Endothelial cell of umbilical vein (primary cell): Measurements from ENCODE around the gene TVP23A. TPM values are rescaled to one million over a fixed set of nuclear protein-coding genes. Genes with fewer than 3 reads are reported as not detected.

Experiments
- BruUV-seq: library from RNA; stranded (reverse); fragments of 400-500 nt; replicated peaks from 2 replicates; lab custom pipeline; 2021; lab: Mats Ljungman, UMichigan
- CTCF ChIA-PET: fragments of 300-600, 350-600 bp; sonication (Branson Sonifier 250); formaldehyde crosslinking; loops from one replicate; lab custom pipeline; 2021; ENCODE audit warnings: antibody characterized with exemption, inconsistent platforms; lab: Charles Lee
- POLR2A ChIA-PET: fragments of 300-600, 350-600 bp; sonication (Branson Sonifier 250); formaldehyde crosslinking; loops from one replicate; lab custom pipeline; 2021; ENCODE audit warnings: antibody characterized with exemption, inconsistent platforms; lab: Charles Lee
- DNase-seq: peaks from one replicate; pipeline ENCODE4 v3.0.0-alpha.2; 2011; ENCODE audit warnings: low read depth, low spot score
- FAIRE-seq: peaks from 2 replicates; lab custom pipeline; 2011; peaks lifted over from hg19 to GRCh38; lab: Jason Lieb, UNC
- H2AFZ ChIP-seq: 2 replicates; pipeline ENCODE4 v1.6.0; 2012; ENCODE audit warnings: low read depth, low read length, control low read depth, inconsistent platforms
- H3K27ac ChIP-seq: 2 replicates; pipeline ENCODE4 v1.5.1; 2011; ENCODE audit warnings: low read depth, mild to moderate bottlenecking, control low read depth, low read length, moderate library complexity; ENCODE audit not compliant: insufficient read depth
- H3K27me3 ChIP-seq, 2 experiments: 2 replicates each; pipeline versions ENCODE4 v1.6.0 to v1.6.1; 2011; ENCODE audit warnings: low read length in 2 of 2, mixed read lengths in 1 of 2; ENCODE audit not compliant: control insufficient read depth in 2 of 2, insufficient read depth in 2 of 2
- H3K36me3 ChIP-seq, 2 experiments: 2 replicates in 1 of 2; 3 replicates in 1 of 2; pipeline ENCODE4 v1.5.1; 2011; ENCODE audit warnings: low read length in 2 of 2, mild to moderate bottlenecking in 1 of 2, moderate library complexity in 1 of 2; ENCODE audit not compliant: control insufficient read depth in 2 of 2, insufficient read depth in 2 of 2; ENCODE audit errors: extremely low read depth in 1 of 2
- H3K4me1 ChIP-seq: 3 replicates; pipeline ENCODE4 v1.5.1; 2011; ENCODE audit warnings: mild to moderate bottlenecking, low read length; ENCODE audit not compliant: control insufficient read depth, insufficient read depth; ENCODE audit errors: extremely low read depth
- H3K4me2 ChIP-seq: 2 replicates; pipeline ENCODE4 v1.6.1; 2011; ENCODE audit warnings: low read length, control low read depth, mixed read lengths; ENCODE audit not compliant: insufficient read depth
- H3K4me3 ChIP-seq, 3 experiments: fragments of 200-600 bp in 1 of 3; sonication (generic), shearing (Covaris generic) in 1 of 3; replicated peaks in 1 of 3; 2 replicates each; pipeline ENCODE4 v1.5.1; 2011 to 2016; ENCODE audit warnings: control low read depth in 3 of 3, low read length in 3 of 3, mild to moderate bottlenecking in 2 of 3, inconsistent platforms in 1 of 3, low read depth in 1 of 3, moderate library complexity in 1 of 3; ENCODE audit not compliant: insufficient read depth in 1 of 3
- H3K79me2 ChIP-seq: 2 replicates; pipeline ENCODE4 v1.6.0; 2012; ENCODE audit warnings: low read length, inconsistent platforms; ENCODE audit not compliant: control insufficient read depth, insufficient read depth
- H3K9ac ChIP-seq: replicated peaks from 2 replicates; pipeline ENCODE3; 2011; ENCODE audit warnings: low read length, control low read depth; ENCODE audit not compliant: insufficient read depth; ENCODE audit errors: extremely low read depth
- H3K9me1 ChIP-seq: replicated peaks from 3 replicates; pipeline ENCODE4 v1.6.0; 2011; ENCODE audit warnings: mild to moderate bottlenecking, low read length; ENCODE audit not compliant: control insufficient read depth, insufficient read depth; ENCODE audit errors: extremely low read depth
- H3K9me3 ChIP-seq: replicated peaks from 2 replicates; pipeline ENCODE4 v1.5.1; 2012; ENCODE audit warnings: low read length, inconsistent platforms; ENCODE audit not compliant: control insufficient read depth, insufficient read depth
- H4K20me1 ChIP-seq: replicated peaks from 2 replicates; pipeline ENCODE3; 2011; ENCODE audit warnings: mild to moderate bottlenecking, low read length; ENCODE audit not compliant: control insufficient read depth, insufficient read depth; ENCODE audit errors: extremely low read depth
- EZH2 ChIP-seq: IDR thresholded peaks from 2 replicates; pipeline ENCODE4 v1.6.1; 2012; ENCODE audit warnings: borderline replicate concordance, low read depth, mild to moderate bottlenecking, moderate library complexity, low read length, inconsistent platforms; ENCODE audit not compliant: severe bottlenecking
- FOS ChIP-seq: IDR thresholded peaks from 2 replicates; pipeline ENCODE4 v1.6.1; 2011; ENCODE audit warnings: mild to moderate bottlenecking, low read length, moderate library complexity, borderline replicate concordance; ENCODE audit not compliant: insufficient read depth
- GATA2 ChIP-seq: IDR thresholded peaks from 2 replicates; pipeline ENCODE4 v1.7.0; 2011; ENCODE audit warnings: low read depth, mild to moderate bottlenecking, moderate library complexity, mixed read lengths, low read length; ENCODE audit not compliant: insufficient read length, insufficient read depth
- JUN ChIP-seq: IDR thresholded peaks from 2 replicates; pipeline ENCODE4 v1.6.1; 2011; ENCODE audit warnings: borderline replicate concordance, low read depth; ENCODE audit not compliant: insufficient read length, insufficient read depth
- MYC ChIP-seq: IDR thresholded peaks from one replicate; pipeline ENCODE4 v1.6.1; 2011; ENCODE audit warnings: mild to moderate bottlenecking, low read depth, low read length
- POLR2A ChIP-seq: IDR thresholded peaks from 2 replicates; pipeline ENCODE4 v1.6.1; 2012; ENCODE audit warnings: low read depth, mild to moderate bottlenecking, control low read depth, low read length
- POLR2AphosphoS5 ChIP-seq: IDR thresholded peaks from 2 replicates; pipeline ENCODE4 v1.6.1; 2012; ENCODE audit warnings: low read depth, mild to moderate bottlenecking, control low read depth, low read length, moderate library complexity; ENCODE audit not compliant: insufficient read depth
- dilution Hi-C: fragments of 300-500 bp; cut with MboI; formaldehyde crosslinking; loops from one replicate; pipeline ENCODE4 v1.15.0; 2019; ENCODE audit warnings: low sequenced_read_pairs; ENCODE audit not compliant: extremely low pct_ligation_motif_present
- intact Hi-C: fragments of 100-400 bp; cut with micrococcal nuclease; formaldehyde crosslinking; loops from one replicate; pipeline ENCODE4 v1.10.0; 2022
- polyA plus RNA-seq, 4 experiments: library from polyadenylated mRNA; depleted of rRNA in 3 of 4; stranded (reverse) in 3 of 4; unstranded in 1 of 4; fragments of >200 nt; gene quantifications; 2 replicates each; pipeline versions ENCODE4 v1.2.1 to v1.2.3, GENCODE V29; 2011 to 2012; ENCODE audit warnings: missing spikeins in 1 of 4
- total RNA-seq: library from RNA; stranded (reverse); gene quantifications from 2 replicates; pipeline ENCODE4 v1.2.3, GENCODE V29; 2021
- TF ChIP-seq, protein P1 (sequence below): IDR thresholded peaks from 2 replicates; pipeline ENCODE4 v1.6.1; 2011; ENCODE audit not compliant: insufficient read depth, insufficient read length
- TF ChIP-seq, protein P2 (sequence below), 2 donors: IDR thresholded peaks; 1 replicate in 1 of 2; 2 replicates in 1 of 2; pipeline ENCODE4 v1.5.1; 2011; ENCODE audit warnings: low read length in 2 of 2, mild to moderate bottlenecking in 2 of 2, moderate library complexity in 2 of 2, control low read depth in 1 of 2, inconsistent platforms in 1 of 2, low read depth in 1 of 2; ENCODE audit not compliant: insufficient read depth in 1 of 2; ENCODE audit errors: extremely low read depth in 1 of 2

Gene TVP23A
- total and polyA plus RNA-seq, 2 donors (not counting 3 experiments of a cell fraction or from before 2014, with no cell fraction given), result not detected

DNA sequence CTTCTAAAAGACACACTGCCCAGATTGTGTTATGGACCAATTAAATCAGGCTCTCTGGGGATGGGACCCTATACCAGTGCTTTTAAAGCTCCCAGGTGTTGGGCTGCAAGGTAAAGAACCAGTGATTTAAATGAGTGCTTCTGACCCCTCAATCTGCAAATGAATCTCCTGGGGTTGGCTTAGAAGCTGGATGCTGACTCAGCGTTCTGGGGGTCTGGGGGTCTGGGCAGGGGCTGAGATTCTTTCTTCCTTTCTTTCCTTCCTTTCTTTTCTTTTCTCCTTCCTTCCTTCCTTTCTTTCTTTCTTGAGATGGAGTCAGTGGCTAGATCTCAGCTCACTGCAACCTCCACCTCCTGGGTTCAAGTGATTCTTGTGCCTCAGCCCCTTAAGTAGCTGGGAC, 2.0 kb upstream of the TVP23A start:
- dilution Hi-C loops (no loop called here), intact Hi-C loops (no loop called here)
- H3K9me3 ChIP-seq, result no peaks in the 10 kb centered on the region
- POLR2A ChIA-PET, result no interaction called here
- H2AFZ ChIP-seq, result no peak overlapping the region
- no peak overlapping the region for H3K4me2 ChIP-seq
- H3K27ac ChIP-seq, result no peak overlapping the region
- H3K9me1 ChIP-seq, result no peaks in the 10 kb centered on the region
- FAIRE-seq (no peak), DNase-seq (no peak)
- H3K4me3 ChIP-seq, result no peak overlapping the region
- H3K36me3 ChIP-seq, result no peaks in the 10 kb centered on the region
- CTCF ChIA-PET, result no interaction called here
- no peaks in the 10 kb centered on the region for H4K20me1 ChIP-seq
- TF ChIP-seq POLR2AphosphoS5 (no peak), FOS (no peak), POLR2A (no peak), EZH2 (no peak), GATA2 (no peak), JUN (no peak), MYC (no peak)
- TF ChIP-seq, protein P1, sequence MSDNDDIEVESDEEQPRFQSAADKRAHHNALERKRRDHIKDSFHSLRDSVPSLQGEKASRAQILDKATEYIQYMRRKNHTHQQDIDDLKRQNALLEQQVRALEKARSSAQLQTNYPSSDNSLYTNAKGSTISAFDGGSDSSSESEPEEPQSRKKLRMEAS, result no peak
- TF ChIP-seq, protein P2, sequence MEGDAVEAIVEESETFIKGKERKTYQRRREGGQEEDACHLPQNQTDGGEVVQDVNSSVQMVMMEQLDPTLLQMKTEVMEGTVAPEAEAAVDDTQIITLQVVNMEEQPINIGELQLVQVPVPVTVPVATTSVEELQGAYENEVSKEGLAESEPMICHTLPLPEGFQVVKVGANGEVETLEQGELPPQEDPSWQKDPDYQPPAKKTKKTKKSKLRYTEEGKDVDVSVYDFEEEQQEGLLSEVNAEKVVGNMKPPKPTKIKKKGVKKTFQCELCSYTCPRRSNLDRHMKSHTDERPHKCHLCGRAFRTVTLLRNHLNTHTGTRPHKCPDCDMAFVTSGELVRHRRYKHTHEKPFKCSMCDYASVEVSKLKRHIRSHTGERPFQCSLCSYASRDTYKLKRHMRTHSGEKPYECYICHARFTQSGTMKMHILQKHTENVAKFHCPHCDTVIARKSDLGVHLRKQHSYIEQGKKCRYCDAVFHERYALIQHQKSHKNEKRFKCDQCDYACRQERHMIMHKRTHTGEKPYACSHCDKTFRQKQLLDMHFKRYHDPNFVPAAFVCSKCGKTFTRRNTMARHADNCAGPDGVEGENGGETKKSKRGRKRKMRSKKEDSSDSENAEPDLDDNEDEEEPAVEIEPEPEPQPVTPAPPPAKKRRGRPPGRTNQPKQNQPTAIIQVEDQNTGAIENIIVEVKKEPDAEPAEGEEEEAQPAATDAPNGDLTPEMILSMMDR (IDR thresholded peaks at IDR 0.05; ENCODE audit: extremely low read depth in 1 of 2, insufficient read depth in 1 of 2, low read depth in 1 of 2, low read length in 2 of 2), result no peak
- no peak overlapping the region for H3K9ac ChIP-seq
- H3K4me1 ChIP-seq, result no peaks in the 10 kb centered on the region
- BruUV-seq, result no TSS peak
- no peaks in the 10 kb centered on the region for H3K79me2 ChIP-seq
- peaks cover 0 to 6% of the 10 kb centered on the region in 2 experiments for H3K27me3 ChIP-seq
